ENCODE measurements around the gene MRPL12.

GRCh38 chr17:81733507-81734404, 30.6 kb downstream of the MRPL12 start:
- TF ChIP-seq YY1 (IDR thresholded peaks at IDR 0.05; ENCODE audit: insufficient read depth, insufficient read length) (no peak), ZNF274 (IDR thresholded peaks at IDR 0.05; ENCODE audit: low read depth, low read length) (no peak), SUZ12 (IDR thresholded peaks at IDR 0.05; ENCODE audit: extremely low read depth, insufficient read depth, insufficient read length) (no peak)
